SK-N-SH treated with all-trans-retinoic acid at 6 μM for 48 hours (cell line): ENCODE results near the gene TTLL4.

Experiments
- ATAC-seq: fragments of 200-7000 bp; cut with Tn5 transposase; 3 replicates; pipeline ENCODE4 v1.9.1; 2020; ENCODE audit warnings: mild to moderate bottlenecking, moderate library complexity
- ARNTL ChIP-seq: fragments of 450-650 bp; formaldehyde crosslinking; IDR thresholded peaks from 2 replicates; pipeline ENCODE4 v1.5.0; 2020; ENCODE audit warnings: low read depth, mild to moderate bottlenecking, moderate library complexity, borderline replicate concordance
- BACH2 ChIP-seq: fragments of 250-450 bp; sonication (Bioruptor Pico); IDR thresholded peaks from 2 replicates; pipeline ENCODE4 v1.9.0; 2021; ENCODE audit warnings: mild to moderate bottlenecking, borderline replicate concordance
- CREB5 ChIP-seq: fragments of 250-450 bp; sonication (Bioruptor Pico); IDR thresholded peaks from 2 replicates; pipeline ENCODE4 v1.5.1; 2020; ENCODE audit warnings: low read depth, mild to moderate bottlenecking, moderate library complexity
- CSDC2 ChIP-seq: fragments of 250-450 bp; sonication (Bioruptor Pico); IDR thresholded peaks from 2 replicates; pipeline ENCODE4 v1.5.0; 2020; ENCODE audit warnings: mild to moderate bottlenecking, moderate library complexity
- CSRNP3 ChIP-seq: fragments of 250-450 bp; sonication (Bioruptor Pico); IDR thresholded peaks from 2 replicates; pipeline ENCODE4 v1.5.1; 2021; ENCODE audit warnings: mild to moderate bottlenecking, moderate library complexity
- ESRRG ChIP-seq: fragments of 250-450 bp; sonication (Bioruptor Pico); IDR thresholded peaks from 2 replicates; pipeline ENCODE4 v1.6.1; 2021; ENCODE audit warnings: mild to moderate bottlenecking
- ISL1 ChIP-seq: fragments of 250-450 bp; sonication (Bioruptor Pico); IDR thresholded peaks from 2 replicates; pipeline ENCODE4 v2.1.2; 2022; ENCODE audit warnings: mild to moderate bottlenecking, moderate library complexity
- OSR1 ChIP-seq: fragments of 250-450 bp; sonication (Bioruptor Pico); IDR thresholded peaks from 2 replicates; pipeline ENCODE4 v1.8.0; 2022; ENCODE audit warnings: moderate library complexity, mild to moderate bottlenecking, inconsistent platforms
- PPARA ChIP-seq: fragments of 250-450 bp; sonication (Bioruptor Pico); IDR thresholded peaks from 2 replicates; pipeline ENCODE4 v1.5.0; 2020; ENCODE audit warnings: mild to moderate bottlenecking, borderline replicate concordance
- RARB ChIP-seq: fragments of 250-450 bp; sonication (Bioruptor Pico); IDR thresholded peaks from 2 replicates; pipeline ENCODE4 v1.8.0; 2021; ENCODE audit warnings: mild to moderate bottlenecking, moderate library complexity
- SNAI2 ChIP-seq: fragments of 250-450 bp; sonication (Bioruptor Pico); IDR thresholded peaks from 2 replicates; pipeline ENCODE4 v1.5.0; 2020; ENCODE audit warnings: mild to moderate bottlenecking, moderate library complexity
- TCF4 ChIP-seq: fragments of 250-450 bp; sonication (Bioruptor Pico); IDR thresholded peaks from 2 replicates; pipeline ENCODE4 v1.8.0; 2021; ENCODE audit warnings: mild to moderate bottlenecking, moderate library complexity, borderline replicate concordance
- TOX ChIP-seq: fragments of 250-450 bp; sonication (Bioruptor Pico); IDR thresholded peaks from 2 replicates; pipeline ENCODE4 v1.8.0; 2021; ENCODE audit warnings: mild to moderate bottlenecking, moderate library complexity, borderline replicate concordance
- ZC3H10 ChIP-seq: fragments of 250-450 bp; sonication (Bioruptor Pico); IDR thresholded peaks from 2 replicates; pipeline ENCODE4 v1.5.1; 2021; ENCODE audit warnings: mild to moderate bottlenecking, moderate library complexity
- ZFP3 ChIP-seq: fragments of 250-450 bp; sonication (Bioruptor Pico); IDR thresholded peaks from 2 replicates; pipeline ENCODE4 v1.5.0; 2020; ENCODE audit warnings: mild to moderate bottlenecking, moderate library complexity
- ZFP30 ChIP-seq: fragments of 450-650 bp; formaldehyde crosslinking; IDR thresholded peaks from 2 replicates; pipeline ENCODE4 v1.5.0; 2022; ENCODE audit warnings: mild to moderate bottlenecking, moderate library complexity
- ZNF565 ChIP-seq: fragments of 450-650 bp; formaldehyde crosslinking; conservative IDR thresholded peaks from 2 replicates; pipeline ENCODE4 v1.5.0; 2020; ENCODE audit warnings: low read depth, mild to moderate bottlenecking, moderate library complexity
- ZNF70 ChIP-seq: fragments of 450-650 bp; formaldehyde crosslinking; IDR thresholded peaks from 2 replicates; pipeline ENCODE4 v1.5.0; 2020; ENCODE audit warnings: mild to moderate bottlenecking, moderate library complexity
- ZNF8 ChIP-seq: fragments of 450-650 bp; formaldehyde crosslinking; IDR thresholded peaks from 2 replicates; pipeline ENCODE4 v1.5.0; 2020; ENCODE audit warnings: mild to moderate bottlenecking, moderate library complexity
- TF ChIP-seq, protein P1 (sequence below): fragments of 250-450 bp; sonication (Bioruptor Pico); IDR thresholded peaks from 2 replicates; pipeline ENCODE4 v1.5.0; 2020; ENCODE audit warnings: mild to moderate bottlenecking, moderate library complexity
- TF ChIP-seq, protein P2 (sequence below): fragments of 250-450 bp; sonication (Bioruptor Pico); IDR thresholded peaks from 2 replicates; pipeline ENCODE4 v1.8.0; 2020; ENCODE audit warnings: mild to moderate bottlenecking, moderate library complexity, borderline replicate concordance
- TF ChIP-seq, protein P3 (sequence below): fragments of 250-450 bp; sonication (Bioruptor Pico); IDR thresholded peaks from 2 replicates; pipeline ENCODE4 v1.8.0; 2021; ENCODE audit warnings: low read depth, mild to moderate bottlenecking, moderate library complexity, borderline replicate concordance

The TTLL4 gene

GRCh38 chr2:218755198-218755566 lies 44.5 kb downstream of the TTLL4 start:
- no peak for TF ChIP-seq ESRRG (CRISPR knock-in tag)
- no peak for TF ChIP-seq CREB5 (CRISPR knock-in tag)
- no peak for TF ChIP-seq ARNTL (CRISPR knock-in tag)
- TF ChIP-seq BACH2 (CRISPR knock-in tag) = no peak
- no peak for TF ChIP-seq SNAI2 (CRISPR knock-in tag)
- TF ChIP-seq OSR1 (CRISPR knock-in tag) = no peak
- ATAC-seq = no peak

DNA sequence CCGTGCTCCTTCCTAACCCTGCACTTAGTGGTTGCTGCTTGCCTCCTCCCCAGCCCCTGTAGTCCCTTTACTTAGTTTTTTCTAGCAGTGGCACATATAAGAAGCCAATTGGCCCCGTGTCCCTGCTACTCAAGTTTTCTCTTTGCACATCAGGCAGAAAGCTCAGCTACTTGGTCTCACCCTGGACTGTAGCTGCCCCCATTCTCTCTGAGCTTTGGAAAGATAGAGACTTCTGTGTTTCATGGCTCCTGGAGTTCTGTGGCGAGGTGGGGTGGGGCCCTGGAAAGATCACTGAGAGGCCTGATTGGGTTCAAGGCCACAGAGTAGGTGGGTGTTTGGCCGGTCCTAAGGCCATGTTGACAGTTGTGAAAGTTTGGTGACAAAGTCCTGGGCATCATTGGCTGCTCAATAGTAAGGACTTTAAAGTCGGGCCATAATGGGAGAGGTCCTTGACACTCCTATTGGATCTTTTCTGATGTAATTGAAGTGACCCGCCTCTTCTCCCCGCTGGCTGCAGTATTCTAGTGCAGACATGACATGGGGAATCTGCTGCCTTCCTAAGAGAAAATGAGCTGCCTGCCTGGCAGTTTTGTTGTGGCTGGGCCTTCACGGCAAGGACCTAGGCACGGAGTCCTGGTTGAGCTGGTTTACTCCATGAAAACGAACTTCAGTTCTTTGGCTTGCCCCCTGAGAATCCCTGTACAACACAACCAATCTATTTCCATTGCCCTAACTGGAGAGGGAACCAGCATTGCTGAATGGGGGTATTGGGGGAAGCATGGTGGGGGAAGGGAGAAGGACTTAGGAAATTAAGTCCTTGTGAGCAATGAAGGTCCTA lies 45.2 kb downstream of the TTLL4 start:
- TF ChIP-seq ZNF8 (CRISPR knock-in tag) (no peak), OSR1 (CRISPR knock-in tag) (no peak), ESRRG (CRISPR knock-in tag) (no peak), ZFP3 (CRISPR knock-in tag) (no peak), CSDC2 (no peak), ARNTL (CRISPR knock-in tag) (no peak), ZNF70 (no peak), CSRNP3 (CRISPR knock-in tag) (no peak), BACH2 (CRISPR knock-in tag) (no peak), TCF4 (CRISPR knock-in tag) (no peak), ZNF565 (CRISPR knock-in tag) (no peak), SNAI2 (CRISPR knock-in tag) (no peak), ZFP30 (CRISPR knock-in tag) (no peak), RARB (CRISPR knock-in tag) (no peak)
- TF ChIP-seq, protein P1, sequence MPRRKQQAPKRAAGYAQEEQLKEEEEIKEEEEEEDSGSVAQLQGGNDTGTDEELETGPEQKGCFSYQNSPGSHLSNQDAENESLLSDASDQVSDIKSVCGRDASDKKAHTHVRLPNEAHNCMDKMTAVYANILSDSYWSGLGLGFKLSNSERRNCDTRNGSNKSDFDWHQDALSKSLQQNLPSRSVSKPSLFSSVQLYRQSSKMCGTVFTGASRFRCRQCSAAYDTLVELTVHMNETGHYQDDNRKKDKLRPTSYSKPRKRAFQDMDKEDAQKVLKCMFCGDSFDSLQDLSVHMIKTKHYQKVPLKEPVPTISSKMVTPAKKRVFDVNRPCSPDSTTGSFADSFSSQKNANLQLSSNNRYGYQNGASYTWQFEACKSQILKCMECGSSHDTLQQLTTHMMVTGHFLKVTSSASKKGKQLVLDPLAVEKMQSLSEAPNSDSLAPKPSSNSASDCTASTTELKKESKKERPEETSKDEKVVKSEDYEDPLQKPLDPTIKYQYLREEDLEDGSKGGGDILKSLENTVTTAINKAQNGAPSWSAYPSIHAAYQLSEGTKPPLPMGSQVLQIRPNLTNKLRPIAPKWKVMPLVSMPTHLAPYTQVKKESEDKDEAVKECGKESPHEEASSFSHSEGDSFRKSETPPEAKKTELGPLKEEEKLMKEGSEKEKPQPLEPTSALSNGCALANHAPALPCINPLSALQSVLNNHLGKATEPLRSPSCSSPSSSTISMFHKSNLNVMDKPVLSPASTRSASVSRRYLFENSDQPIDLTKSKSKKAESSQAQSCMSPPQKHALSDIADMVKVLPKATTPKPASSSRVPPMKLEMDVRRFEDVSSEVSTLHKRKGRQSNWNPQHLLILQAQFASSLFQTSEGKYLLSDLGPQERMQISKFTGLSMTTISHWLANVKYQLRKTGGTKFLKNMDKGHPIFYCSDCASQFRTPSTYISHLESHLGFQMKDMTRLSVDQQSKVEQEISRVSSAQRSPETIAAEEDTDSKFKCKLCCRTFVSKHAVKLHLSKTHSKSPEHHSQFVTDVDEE (CRISPR knock-in tag) = no peak
- TF ChIP-seq, protein P2, sequence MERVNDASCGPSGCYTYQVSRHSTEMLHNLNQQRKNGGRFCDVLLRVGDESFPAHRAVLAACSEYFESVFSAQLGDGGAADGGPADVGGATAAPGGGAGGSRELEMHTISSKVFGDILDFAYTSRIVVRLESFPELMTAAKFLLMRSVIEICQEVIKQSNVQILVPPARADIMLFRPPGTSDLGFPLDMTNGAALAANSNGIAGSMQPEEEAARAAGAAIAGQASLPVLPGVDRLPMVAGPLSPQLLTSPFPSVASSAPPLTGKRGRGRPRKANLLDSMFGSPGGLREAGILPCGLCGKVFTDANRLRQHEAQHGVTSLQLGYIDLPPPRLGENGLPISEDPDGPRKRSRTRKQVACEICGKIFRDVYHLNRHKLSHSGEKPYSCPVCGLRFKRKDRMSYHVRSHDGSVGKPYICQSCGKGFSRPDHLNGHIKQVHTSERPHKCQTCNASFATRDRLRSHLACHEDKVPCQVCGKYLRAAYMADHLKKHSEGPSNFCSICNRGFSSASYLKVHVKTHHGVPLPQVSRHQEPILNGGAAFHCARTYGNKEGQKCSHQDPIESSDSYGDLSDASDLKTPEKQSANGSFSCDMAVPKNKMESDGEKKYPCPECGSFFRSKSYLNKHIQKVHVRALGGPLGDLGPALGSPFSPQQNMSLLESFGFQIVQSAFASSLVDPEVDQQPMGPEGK (CRISPR knock-in tag) = no peak
- TF ChIP-seq, protein P3, sequence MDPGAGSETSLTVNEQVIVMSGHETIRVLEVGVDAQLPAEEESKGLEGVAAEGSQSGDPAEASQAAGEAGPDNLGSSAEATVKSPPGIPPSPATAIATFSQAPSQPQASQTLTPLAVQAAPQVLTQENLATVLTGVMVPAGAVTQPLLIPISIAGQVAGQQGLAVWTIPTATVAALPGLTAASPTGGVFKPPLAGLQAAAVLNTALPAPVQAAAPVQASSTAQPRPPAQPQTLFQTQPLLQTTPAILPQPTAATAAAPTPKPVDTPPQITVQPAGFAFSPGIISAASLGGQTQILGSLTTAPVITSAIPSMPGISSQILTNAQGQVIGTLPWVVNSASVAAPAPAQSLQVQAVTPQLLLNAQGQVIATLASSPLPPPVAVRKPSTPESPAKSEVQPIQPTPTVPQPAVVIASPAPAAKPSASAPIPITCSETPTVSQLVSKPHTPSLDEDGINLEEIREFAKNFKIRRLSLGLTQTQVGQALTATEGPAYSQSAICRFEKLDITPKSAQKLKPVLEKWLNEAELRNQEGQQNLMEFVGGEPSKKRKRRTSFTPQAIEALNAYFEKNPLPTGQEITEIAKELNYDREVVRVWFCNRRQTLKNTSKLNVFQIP (CRISPR knock-in tag) = no peak
- no peak for ATAC-seq

DNA sequence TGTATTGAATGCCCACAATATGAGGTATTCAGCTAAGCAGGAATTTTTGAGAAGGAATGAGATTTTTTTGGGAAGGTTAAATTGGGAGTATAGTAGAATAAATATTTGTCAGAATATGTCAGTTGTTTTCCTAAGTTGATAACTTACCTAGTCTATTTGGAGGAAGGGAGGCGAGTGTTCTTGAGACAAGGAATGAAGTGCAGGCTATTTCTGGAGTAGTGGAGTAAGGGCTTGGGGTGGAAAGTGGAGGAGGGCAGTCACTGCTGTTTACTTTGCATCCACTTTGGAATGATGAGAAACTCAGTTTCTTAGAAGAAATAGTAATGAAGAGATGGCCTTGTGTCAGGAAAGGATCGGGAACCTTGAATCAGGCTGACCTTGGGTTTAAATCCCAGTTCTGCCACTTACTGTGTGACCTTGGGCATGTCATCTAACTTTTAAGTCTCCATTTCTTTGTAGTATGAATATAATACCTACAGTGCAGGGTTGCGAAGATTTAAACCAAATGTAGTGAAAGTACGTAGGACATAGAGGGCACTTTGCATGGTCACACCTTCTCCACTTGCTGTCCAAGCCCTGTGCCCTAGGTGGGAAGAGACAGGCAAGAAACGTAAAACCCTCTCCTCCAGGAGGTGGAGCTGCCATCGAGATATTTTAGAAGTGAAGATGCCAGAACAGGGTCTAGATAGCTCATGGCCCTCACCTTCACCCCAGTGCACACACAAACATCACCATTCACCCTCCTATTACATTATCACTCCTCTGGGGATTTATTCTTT lies 46.2 kb downstream of the TTLL4 start:
- TF ChIP-seq SNAI2 (CRISPR knock-in tag) (no peak), ISL1 (CRISPR knock-in tag) (no peak), ZNF565 (CRISPR knock-in tag) (no peak), ZFP3 (CRISPR knock-in tag) (no peak), PPARA (CRISPR knock-in tag) (no peak), TCF4 (CRISPR knock-in tag) (no peak), TOX (CRISPR knock-in tag) (no peak), ZC3H10 (CRISPR knock-in tag) (no peak), ZNF70 (no peak), ESRRG (CRISPR knock-in tag) (no peak)
- TF ChIP-seq, protein P1 (CRISPR knock-in tag) = no peak
- ATAC-seq = no peak
